Stimulated activated CD4-positive, alpha-beta T cell treated with anti-CD3 and anti-CD28 coated beads, Interleukin-1b, Interleukin-23, amount 100 ng/mL, for 24 hours (primary cell): ENCODE measurements around the gene EGFLAM.

Experiments
- DNase-seq, 4 experiments: peaks; one replicate each; pipeline ENCODE4 v3.0.0-alpha.2; 2020; ENCODE audit warnings: low read depth in 4 of 4, low spot score in 1 of 4

EGFLAM gene

DNA sequence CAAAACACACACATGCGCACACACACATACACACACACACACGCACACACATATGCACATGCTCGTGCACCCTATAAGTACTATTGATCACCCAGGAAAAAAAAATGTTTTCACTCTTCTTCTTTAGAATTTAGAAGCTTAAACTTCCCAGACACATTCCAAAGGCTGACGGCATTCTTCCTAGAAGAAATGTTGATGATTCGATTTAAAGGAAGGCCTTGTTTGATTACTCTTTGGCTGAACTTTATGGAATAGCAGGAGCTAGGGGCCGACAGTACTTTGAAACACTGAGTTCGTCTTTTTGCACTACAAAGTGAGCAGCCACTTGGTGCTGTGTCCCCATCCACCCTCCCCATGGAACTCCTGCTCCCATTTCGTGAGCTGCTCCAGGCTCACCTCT is 113.2 kb downstream of the EGFLAM start:
- DNase-seq: no peak

DNA sequence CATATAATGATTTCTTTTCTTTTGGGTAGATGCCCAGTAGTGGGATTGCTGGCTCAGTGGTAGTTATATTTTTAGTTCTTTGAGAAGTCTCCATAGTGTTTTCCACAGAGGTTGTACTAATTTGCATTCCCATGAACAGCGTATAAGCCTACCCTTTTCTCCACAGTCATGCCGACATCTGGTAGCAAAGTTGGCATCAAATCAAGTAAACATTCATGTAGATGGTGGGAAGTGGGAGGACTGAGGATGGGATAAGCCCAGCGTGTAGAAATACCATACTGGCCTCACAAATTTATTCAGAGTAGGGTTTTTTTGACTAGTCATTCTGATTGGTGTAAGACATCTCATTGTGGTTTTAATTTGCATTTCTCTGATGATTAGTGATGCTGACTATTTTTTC is 115.4 kb downstream of the EGFLAM start:
- no peak for DNase-seq

DNA sequence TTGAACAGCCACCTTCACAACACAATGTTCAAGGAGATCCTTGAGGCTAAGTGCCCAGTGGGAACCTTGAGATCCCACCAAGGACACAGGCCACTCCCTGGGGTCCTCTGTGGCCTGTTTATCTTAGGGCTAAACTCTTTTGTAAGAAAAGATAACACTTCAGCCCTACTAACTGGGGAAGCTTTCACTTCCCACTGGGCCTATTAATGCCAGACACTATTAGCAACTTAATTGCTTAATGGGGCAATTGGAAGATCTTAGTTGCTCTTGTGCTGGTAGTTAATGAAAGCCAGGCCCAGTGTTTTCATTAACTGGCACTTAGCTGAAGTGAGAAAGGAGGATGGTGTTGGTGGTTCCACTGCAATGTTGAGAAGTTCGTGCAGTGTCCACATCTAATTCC is 117.1 kb downstream of the EGFLAM start:
- no peak for DNase-seq

DNA sequence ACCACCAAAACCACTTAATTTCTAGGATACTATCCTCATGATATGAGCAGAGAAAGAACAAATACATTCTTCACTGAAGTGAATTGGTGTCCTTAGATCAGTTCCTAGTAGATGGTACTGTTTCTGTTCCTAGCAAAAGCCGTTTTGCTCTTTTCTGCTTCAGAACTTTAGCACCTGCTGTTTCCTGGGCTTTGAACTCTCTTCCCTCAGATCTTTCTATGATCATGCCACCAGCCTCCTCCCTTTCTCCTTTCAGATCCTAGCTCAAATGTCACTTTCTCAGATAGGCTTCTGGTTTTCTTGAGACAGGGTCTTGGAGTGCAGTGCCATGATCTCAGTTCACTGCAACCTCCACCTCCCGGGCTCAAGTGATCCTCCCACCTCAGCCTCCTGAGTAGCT is 118.0 kb downstream of the EGFLAM start:
- no peak for DNase-seq

DNA sequence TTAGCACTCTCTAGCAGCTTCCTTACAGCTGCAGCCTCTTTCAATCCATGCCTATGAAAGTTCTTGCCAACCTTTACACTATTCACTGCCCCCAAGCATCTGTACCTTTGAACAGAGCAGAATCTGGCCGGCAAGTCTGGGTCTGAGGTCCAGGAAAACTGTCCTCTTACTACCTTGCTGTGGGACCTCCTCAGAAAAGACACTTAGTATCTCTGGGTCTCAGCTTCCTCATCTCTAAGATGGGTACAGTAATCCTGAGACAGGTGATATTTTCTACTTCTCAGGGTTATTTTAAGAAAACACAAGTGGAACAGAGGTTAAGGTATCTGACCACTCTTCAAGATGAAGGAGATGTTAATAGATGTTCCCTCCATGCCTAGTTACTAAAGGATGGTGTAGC is 120.2 kb downstream of the EGFLAM start:
- DNase-seq: no peak

DNA sequence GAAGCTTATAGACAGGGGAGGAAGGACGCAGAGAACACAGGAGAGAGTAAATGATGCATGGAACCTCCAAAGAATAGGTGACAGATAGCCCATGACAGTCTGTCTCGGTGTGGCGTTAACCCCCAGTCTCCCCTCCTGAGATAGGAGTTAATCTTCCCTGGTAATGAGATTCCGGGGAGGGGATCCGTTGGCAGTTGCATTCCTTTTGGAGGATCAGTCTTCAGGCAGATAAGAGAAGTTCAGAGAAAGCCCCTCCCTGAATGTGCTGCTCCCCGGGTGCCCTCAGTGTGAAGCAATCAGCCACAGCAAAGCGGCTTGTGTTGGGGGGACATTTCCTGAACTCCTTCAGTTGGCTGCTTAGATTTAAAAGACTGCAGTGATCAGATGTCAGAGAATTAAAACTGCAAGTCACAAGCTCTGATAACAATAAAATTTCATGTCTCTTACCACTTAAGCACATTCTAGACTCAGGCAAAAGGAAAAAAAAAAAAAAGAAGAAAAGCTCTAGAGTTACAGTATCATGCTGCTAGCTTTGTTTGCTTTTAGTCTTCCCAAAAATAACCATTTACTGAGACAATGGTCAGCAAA is 121.1 kb downstream of the EGFLAM start:
- no peak for DNase-seq

DNA sequence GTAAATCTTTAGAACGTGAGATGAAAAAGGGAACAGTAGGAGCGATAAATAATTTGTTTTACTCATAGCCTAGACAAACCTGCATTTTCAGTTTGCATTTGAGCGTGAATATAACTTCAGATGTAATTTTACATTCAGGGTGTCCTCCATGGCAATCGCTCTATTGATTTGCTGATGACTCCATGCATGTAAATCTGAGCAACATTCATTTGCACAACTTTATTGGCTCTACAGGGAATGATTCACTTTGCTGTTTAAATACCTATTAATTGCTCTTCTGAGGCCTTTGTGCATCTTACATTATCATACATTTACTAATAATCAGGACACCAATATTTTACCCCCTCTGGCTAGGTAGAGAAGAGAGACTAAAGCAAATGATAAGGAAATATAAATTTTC is 122.2 kb downstream of the EGFLAM start:
- no peak for DNase-seq

DNA sequence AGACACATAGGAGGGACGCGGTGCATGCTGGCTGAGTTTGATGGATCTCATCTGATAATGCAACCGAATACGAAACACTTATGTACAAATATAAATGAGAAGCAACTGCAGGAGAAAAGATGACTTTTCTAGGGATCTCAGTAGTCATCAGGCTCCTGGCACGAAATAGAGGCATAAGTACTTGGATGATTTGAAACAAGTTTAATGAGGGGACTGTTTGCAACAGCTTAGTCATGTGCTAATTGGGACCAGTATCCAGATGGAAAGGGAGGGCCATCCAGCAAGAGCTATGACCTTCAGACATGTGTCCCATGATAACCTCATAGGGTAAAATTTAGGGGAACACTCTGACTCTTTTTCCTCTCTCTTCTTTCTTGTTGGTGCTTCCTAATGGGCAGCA is 123.0 kb downstream of the EGFLAM start:
- no peak for DNase-seq

DNA sequence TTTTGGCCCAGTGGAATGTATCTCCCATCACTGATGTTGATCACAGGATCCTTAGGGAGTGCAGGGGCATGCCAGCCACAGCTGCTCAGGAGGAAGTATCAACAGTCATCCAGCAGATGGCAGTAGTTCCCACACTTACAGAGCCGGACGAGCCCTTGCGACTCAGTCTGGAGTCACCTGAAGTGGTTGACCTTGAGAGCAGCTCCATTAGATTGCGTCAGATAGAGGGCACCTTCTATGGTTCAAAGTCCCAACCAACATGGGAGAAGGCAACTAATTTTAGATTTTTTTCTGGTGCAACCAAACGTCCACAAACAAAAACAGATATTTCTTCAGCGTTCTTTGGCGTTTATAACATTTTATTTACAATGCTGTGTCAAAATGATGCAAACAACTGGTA is 124.5 kb downstream of the EGFLAM start:
- DNase-seq: peak; percentile 5 to 37 (median 10)

DNA sequence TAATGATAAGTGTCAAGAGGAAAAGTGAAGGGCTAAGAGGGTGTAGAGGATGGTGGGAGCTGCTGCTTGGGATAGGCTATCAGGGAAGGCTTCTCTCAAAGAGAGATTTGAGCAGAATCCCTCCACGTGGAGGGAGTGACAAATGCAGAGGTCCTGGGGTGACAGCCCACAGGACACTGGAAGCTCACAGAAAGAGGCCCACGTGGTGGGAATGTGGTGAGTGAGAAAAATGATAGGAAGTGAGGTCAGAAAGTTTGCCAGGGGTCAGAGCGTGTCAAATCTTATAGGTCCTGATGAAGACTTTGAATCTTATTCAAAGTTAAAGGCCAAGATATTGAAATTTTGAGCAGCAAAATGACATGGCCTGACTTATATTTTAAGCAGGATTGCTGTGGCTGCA is 125.3 kb downstream of the EGFLAM start:
- DNase-seq: no peak

DNA sequence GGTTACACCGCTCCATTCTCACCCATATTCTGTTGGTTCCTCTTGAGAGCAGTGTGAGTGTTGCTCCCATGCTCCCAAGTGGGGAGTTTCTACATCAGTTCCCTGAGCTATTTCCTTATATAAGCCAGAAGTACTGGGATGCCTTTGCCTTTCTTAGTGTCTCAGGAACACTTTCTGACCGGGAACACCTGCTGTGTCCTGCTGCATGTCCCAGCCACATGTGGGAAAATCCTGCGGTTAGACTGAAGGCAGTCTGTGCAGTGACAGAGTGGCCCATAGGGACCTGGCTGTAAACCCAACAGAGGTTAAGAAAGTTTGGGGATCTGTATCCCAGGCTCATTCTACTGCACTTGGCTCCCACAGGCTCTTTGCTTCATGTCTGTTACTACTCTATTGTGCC is 126.0 kb downstream of the EGFLAM start:
- DNase-seq: no peak

DNA sequence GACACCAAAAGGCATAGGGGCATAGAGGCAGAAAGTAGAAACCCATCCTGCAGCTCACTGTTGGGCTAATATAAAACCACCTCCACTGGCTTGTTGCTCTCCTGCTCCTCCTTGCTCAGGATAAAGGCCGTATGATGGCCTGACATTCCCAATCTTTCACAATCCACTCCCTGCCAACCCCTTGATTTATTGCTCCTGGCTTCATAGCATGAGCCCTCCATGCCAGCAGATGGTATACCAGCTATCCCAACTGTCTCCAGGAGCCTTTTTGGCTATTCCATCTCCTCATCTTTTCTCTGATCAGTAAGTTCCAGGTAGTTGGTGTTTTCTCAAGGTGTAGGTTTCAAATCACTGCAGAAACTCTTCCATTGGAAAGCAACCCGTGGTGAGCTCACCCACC is 128.8 kb downstream of the EGFLAM start:
- DNase-seq: no peak

DNA sequence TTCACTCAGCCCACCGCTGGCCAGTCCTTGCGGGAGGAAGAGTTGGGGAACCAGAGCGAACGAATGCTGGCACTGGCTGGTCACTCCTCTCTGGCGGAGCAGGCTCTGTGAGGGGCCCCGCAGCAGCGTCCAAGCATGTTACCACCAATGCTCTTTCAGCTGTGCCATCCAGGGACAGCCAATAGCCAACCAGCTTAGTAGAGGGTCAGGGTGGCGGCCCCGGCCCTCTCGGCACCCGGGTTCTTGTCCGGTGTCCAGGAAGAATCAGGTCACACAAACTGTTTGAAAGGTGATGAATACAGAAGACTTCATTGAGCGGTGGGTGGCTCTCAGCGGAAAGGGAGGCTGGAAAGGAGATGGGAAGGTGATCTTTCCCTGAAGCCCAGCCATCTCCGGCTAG is 135.3 kb downstream of the EGFLAM start:
- no peak for DNase-seq

DNA sequence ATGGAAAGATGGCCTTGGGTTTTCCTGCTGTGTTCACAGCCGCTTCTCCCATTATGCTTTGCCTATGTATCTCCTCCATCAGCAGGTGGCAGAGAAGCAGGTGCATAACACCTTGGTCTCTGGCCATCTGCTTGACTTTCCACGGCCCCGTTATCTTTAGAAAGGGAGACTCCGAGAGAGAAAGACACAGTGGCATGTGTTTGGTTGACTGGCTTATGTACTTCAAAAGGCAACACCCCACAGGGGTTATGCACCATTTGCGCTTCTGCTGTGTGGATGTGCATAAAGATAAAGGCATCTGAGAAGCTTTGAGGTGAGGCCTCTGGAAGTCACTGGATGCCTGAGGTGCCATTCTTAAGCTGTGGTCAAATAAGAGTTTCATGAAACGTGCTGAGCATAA is 138.4 kb downstream of the EGFLAM start:
- no peak for DNase-seq

DNA sequence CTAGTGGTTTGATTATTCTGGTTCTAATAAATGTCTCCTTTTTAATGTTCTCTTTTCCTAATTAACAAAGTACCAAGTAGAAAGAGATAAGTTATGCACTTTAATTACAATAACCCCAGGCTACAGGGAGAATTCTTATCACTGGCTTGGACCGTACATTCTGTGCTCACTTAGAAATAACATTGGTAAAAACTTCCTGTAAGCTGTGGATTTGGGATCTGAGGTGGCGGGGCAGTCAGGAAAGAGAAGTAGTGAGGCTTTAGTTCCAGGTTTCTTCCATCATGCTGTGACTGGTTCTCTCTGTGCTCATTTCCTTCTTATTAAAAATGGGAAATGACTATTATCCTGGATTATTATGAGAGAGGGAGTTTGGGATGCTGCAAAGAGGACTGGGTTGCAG is 142.0 kb downstream of the EGFLAM start:
- no peak for DNase-seq

DNA sequence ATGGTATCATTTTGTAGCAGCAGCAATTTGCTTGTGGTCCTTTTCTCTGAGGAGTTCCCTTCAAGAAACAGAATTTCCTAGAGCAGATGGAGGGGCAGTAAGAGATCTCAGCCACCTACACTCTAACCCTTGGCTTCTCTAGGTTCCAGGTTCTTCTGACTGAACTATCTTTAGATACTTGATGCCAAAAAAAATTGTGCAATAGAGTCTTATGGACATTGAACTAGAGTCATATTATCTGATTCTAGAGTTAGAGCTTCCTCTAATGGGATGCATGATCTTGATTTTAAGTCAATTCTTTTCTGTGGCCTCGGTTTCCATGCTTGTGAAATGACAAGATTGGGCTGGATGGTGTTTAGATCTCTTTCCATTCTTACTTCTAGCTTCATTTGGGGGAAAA is 142.8 kb downstream of the EGFLAM start:
- DNase-seq: no peak

DNA sequence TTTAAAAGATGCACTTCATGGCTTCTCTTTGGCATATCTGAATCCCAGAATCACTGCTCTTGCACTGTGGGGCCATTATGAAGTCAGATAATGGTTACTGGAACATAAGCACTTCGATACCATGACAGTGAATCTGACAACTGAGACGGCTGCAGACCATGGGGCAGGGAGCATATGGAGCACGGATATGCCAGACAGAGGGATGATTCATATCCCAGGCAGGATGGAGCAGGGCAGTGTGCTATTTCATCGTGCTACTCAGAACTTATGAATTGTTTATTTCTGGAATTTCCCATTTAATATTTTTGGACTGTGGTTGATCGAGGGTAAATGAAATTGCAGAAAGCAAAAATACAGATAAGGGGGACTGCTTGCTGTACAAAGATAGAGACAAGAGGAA is 145.0 kb downstream of the EGFLAM start:
- no peak for DNase-seq

DNA sequence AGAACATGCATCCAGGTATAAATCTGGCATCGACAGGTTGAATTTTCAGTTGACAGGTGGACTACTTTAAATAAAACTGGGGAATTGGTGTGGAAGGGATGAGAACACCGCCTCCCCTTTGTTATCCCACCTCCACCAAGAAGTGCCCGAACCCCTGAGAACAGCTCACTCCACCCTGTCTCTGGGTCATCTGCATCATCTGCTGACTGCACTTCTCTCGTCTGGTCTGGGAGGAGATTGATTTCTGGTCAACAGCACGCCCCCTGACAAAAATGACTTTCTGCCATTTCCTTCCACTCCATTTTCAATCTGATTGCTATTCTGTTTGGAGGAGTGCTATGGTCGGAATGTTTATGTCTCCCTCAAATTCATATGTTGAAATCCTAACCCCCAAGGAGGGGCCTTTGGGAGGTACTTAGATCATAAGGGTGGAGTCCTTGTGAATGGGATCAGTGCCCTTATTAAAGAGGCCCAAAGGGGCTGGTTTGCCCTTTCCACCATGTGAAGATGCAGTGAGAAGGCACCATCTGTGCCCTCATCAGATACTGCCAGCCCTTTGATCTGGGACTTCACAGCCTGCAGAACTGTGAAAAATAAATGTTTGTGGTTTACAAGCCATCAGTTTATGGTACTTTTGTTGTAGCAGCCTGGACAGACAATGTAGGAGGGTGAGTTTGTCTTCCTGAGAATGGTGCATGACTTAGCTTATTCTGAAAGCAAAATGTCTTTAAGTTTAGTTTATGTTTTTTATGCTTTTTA is 145.7 kb downstream of the EGFLAM start:
- DNase-seq: no peak

DNA sequence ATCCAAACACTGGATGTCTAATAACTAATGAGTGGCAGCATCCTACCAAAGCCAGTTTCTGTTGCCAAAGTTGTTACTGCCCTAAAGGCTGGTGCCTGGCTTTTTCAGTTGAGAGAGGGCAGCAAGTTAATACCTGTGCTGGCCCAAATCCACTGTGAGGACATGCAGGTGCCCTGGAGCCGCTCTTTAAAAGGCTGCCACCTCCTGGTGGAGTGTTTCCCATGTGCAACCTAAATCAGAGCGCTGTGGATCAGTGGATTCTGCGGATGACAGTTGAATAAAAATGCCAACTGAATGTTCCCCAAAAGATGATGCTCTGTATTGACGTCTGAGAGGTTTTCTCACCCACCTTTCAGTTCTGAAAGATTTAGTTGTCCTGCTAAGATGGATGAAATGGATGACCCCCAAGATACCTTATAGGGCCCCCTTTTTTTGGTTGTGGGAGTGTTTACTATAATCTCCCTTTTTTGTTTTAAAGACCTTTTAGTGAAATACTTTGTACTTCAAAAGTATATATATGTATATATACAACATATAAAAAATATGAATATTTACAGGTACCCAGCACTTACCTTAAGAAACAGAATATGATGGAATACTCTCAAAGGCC is 146.4 kb downstream of the EGFLAM start:
- no peak for DNase-seq

DNA sequence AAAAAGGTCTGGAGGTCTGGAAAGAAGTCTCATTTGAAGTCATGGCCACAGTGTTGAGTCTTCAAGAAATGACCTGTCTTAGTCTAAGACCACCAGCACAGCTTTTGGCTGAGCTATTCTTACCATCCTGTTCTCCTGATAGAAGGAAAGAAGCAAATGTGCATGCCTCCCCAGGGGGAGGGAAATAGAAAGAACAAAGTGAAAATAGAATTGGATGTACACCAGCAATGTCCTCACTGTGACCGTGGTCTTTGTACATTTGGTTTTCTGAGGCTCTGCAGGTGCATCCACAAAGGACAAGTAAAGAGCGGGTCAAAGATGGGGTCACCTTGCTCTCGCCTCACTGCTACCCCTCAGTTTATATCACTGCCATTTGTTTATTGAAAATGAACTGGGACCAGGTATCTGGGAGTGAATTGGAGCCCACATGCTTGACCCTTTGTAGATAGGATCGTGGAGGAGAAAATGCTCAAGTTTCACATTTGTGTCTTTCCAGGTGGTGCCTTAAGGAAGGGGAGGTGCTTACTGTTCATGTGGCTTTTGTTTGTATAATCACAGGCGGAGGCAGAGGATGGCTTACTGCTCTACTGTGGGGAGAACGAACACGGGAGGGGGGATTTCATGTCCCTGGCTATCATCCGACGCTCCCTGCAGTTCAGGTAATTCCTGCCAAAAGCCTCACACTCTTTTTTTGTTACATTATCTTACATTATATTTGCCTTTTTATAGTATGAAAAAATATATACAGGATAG is 150.3 kb downstream of the EGFLAM start:
- DNase-seq: no peak

DNA sequence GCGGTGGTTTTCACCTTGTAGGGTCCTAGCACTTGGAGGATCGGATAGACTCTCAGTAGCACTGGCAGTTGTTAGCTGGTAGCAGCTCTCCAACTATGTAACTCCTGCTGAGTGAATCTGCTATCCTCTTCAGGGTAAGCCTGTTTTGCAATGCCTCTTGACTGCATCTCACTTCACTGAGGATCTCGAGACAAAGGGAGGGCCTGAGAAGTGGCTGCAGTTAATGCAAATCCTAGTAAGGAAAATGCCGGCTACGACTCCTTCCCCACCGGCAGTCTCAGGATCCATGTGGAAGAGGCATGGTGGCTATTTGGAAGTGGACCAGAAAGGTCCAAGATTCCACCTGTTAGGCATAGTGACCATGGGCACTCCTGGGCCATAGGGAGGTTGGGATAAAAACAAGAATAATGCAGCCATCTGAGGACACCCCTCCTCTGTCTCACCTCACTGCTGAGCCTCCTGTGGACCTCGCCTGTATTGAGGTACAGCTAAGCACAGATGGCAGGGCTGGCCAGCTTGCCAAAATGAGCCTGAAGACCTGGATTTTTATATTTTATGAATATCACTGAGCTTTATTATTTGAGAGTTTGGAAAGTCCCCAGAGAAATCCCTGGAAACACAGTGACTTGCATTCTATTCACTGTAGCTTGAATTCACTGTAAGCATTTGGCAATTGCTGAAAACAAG is 152.1 kb downstream of the EGFLAM start:
- DNase-seq: no peak
